ENCODE results near the gene BRME1.

The BRME1 gene

DNA sequence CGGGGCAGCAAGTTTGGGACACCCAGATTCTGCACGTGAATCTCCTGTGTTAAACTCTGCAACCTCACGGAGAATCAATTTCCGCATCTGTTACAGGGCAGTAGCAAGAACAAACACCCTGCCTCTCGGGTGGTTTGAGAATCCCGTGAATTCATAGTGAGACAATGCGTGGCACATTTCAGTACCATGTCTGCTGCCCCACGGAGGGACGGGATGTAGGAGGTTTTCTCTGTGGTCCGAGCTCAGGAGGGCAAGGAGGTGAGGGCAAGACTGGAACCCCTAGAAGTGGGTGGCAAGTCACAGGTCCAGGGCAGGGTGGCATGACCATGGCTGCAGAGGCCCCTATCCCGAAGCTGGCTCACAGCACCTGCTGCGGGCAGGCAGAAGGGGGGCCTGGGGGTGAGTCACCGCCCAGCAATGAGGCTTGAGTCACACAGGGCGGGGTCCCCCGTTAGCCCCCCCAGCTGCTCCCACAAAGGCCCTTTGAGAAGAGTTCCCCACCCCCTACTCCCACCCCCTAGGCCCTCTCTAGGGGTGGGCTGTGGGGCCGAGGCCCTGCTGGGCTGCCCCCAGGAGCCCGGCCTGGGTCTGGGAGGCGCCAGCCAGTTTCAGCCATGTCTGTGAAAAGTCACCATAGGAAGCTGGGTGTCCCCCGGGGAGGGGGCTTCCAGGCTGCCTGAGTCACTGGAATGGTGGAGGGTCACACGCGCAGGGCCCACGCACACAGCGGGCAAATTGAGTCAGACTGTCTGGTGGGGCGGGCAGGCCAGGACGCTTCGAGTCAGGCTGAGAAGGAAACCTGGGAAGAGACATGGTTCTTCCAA, 54.8 kb downstream of the BRME1 start (continued):
- TF ChIP-seq, protein P1, sequence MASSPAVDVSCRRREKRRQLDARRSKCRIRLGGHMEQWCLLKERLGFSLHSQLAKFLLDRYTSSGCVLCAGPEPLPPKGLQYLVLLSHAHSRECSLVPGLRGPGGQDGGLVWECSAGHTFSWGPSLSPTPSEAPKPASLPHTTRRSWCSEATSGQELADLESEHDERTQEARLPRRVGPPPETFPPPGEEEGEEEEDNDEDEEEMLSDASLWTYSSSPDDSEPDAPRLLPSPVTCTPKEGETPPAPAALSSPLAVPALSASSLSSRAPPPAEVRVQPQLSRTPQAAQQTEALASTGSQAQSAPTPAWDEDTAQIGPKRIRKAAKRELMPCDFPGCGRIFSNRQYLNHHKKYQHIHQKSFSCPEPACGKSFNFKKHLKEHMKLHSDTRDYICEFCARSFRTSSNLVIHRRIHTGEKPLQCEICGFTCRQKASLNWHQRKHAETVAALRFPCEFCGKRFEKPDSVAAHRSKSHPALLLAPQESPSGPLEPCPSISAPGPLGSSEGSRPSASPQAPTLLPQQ (tag by site-specific recombination; IDR thresholded peaks at IDR 0.05) = peak; percentile 48
- TF ChIP-seq GLIS1 (tag by site-specific recombination; IDR thresholded peaks at IDR 0.05) (peak; percentile 95), ZNF175 (tag by site-specific recombination; IDR thresholded peaks at IDR 0.05) (no peak), KLF9 (tag by site-specific recombination; IDR thresholded peaks at IDR 0.05; ENCODE audit: low read depth) (peak; percentile 35; the same call in 1 of the 2 replicates)

DNA sequence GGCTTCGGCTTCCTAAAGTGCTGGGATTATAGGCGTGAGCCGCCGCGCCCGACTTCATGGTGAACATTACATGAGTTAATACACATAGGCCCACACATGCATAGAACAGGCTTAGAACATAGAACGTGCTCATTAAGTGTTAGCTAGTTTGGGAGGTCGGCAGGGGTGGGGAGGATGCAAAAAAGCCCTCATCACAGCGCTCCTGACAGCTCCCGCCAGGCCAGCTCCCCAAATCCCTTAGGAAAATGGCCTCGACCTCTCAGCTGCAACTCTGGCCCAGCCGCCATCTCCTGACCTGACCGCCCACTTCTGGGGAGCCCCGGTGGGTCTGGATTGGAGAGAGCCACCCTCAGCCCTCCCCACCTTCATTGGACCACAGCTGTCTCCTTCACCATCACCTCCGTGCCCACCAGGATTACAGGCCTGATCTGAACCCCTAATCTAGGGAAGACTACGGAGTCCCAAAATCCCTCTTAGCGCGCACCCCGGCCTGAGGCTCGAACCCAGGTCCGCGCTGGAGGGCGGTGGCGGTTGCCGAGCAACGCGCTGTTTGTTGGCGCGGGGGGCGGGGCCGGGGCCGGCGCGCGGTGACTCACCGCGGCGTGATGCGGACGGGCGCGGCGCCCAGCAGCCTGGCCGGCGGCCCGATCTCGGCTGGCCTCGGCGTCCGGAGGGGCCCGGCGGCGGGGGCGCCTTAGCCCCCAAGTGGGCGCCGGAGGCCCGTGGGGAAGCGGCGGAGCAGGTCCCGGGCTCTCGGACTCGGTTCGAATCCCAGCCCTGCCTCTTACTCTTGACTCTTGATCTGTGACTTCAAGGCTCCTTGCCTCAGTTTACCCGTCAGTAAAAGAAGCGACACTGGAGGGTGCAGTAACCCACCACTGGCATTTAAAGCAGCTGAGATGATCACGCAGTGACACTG, 55.7 kb downstream of the BRME1 start:
- CTCF ChIA-PET = interaction anchor here (0.7 to 4.8 kb wide), 4 partner anchors 11 to 435 kb away, joined by 3 to 45 read pairs (median 3); no protein-coding TSS in a partner anchor
- H3K4me1 ChIP-seq (ENCODE audit: control insufficient read depth, insufficient read depth, low read length) = peaks cover 20% of the 10 kb centered on the region
- TF ChIP-seq ZNF654 (tag by site-specific recombination; IDR thresholded peaks at IDR 0.05; ENCODE audit: low read depth) (no peak), ZNF623 (tag by site-specific recombination; IDR thresholded peaks at IDR 0.05) (no peak), ZBTB1 (tag by site-specific recombination; IDR thresholded peaks at IDR 0.05) (no peak), ZFP37 (tag by site-specific recombination; IDR thresholded peaks at IDR 0.05) (no peak), ZNF19 (tag by site-specific recombination; IDR thresholded peaks at IDR 0.05; ENCODE audit: low read depth) (no peak), GLI2 (tag by site-specific recombination; IDR thresholded peaks at IDR 0.05; ENCODE audit: borderline replicate concordance, low read depth) (no peak), ZNF274 (IDR thresholded peaks at IDR 0.05; ENCODE audit: low read length) (no peak), ZNF274 (tag by site-specific recombination; IDR thresholded peaks at IDR 0.05; ENCODE audit: borderline replicate concordance) (no peak), ZNF366 (tag by site-specific recombination; conservative IDR thresholded peaks at IDR 0.05) (no peak), MZF1 (tag by site-specific recombination; IDR thresholded peaks at IDR 0.05; ENCODE audit: borderline replicate concordance) (peak; percentile 60; the same call in 1 of the 2 replicates), SP7 (tag by site-specific recombination; IDR thresholded peaks at IDR 0.05) (no peak), ZNF211 (tag by site-specific recombination; IDR thresholded peaks at IDR 0.05; ENCODE audit: low read depth) (no peak)
- TF ChIP-seq, protein P2, sequence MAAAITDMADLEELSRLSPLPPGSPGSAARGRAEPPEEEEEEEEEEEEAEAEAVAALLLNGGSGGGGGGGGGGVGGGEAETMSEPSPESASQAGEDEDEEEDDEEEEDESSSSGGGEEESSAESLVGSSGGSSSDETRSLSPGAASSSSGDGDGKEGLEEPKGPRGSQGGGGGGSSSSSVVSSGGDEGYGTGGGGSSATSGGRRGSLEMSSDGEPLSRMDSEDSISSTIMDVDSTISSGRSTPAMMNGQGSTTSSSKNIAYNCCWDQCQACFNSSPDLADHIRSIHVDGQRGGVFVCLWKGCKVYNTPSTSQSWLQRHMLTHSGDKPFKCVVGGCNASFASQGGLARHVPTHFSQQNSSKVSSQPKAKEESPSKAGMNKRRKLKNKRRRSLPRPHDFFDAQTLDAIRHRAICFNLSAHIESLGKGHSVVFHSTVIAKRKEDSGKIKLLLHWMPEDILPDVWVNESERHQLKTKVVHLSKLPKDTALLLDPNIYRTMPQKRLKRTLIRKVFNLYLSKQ (tag by site-specific recombination; IDR thresholded peaks at IDR 0.05; ENCODE audit: borderline replicate concordance) = no peak
- TF ChIP-seq, protein P3, sequence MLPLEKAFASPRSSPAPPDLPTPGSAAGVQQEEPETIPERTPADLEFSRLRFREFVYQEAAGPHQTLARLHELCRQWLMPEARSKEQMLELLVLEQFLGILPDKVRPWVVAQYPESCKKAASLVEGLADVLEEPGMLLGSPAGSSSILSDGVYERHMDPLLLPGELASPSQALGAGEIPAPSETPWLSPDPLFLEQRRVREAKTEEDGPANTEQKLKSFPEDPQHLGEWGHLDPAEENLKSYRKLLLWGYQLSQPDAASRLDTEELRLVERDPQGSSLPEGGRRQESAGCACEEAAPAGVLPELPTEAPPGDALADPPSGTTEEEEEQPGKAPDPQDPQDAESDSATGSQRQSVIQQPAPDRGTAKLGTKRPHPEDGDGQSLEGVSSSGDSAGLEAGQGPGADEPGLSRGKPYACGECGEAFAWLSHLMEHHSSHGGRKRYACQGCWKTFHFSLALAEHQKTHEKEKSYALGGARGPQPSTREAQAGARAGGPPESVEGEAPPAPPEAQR (tag by site-specific recombination; IDR thresholded peaks at IDR 0.05) = no peak
- TF ChIP-seq, protein P4, sequence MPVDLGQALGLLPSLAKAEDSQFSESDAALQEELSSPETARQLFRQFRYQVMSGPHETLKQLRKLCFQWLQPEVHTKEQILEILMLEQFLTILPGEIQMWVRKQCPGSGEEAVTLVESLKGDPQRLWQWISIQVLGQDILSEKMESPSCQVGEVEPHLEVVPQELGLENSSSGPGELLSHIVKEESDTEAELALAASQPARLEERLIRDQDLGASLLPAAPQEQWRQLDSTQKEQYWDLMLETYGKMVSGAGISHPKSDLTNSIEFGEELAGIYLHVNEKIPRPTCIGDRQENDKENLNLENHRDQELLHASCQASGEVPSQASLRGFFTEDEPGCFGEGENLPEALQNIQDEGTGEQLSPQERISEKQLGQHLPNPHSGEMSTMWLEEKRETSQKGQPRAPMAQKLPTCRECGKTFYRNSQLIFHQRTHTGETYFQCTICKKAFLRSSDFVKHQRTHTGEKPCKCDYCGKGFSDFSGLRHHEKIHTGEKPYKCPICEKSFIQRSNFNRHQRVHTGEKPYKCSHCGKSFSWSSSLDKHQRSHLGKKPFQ (tag by site-specific recombination; IDR thresholded peaks at IDR 0.05) = no peak
- TF ChIP-seq, protein P5, sequence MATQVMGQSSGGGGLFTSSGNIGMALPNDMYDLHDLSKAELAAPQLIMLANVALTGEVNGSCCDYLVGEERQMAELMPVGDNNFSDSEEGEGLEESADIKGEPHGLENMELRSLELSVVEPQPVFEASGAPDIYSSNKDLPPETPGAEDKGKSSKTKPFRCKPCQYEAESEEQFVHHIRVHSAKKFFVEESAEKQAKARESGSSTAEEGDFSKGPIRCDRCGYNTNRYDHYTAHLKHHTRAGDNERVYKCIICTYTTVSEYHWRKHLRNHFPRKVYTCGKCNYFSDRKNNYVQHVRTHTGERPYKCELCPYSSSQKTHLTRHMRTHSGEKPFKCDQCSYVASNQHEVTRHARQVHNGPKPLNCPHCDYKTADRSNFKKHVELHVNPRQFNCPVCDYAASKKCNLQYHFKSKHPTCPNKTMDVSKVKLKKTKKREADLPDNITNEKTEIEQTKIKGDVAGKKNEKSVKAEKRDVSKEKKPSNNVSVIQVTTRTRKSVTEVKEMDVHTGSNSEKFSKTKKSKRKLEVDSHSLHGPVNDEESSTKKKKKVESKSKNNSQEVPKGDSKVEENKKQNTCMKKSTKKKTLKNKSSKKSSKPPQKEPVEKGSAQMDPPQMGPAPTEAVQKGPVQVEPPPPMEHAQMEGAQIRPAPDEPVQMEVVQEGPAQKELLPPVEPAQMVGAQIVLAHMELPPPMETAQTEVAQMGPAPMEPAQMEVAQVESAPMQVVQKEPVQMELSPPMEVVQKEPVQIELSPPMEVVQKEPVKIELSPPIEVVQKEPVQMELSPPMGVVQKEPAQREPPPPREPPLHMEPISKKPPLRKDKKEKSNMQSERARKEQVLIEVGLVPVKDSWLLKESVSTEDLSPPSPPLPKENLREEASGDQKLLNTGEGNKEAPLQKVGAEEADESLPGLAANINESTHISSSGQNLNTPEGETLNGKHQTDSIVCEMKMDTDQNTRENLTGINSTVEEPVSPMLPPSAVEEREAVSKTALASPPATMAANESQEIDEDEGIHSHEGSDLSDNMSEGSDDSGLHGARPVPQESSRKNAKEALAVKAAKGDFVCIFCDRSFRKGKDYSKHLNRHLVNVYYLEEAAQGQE (tag by site-specific recombination; IDR thresholded peaks at IDR 0.05) = no peak

More for the DNA sequence above, 55.7 kb downstream of the BRME1 start:
- H3K4me3 ChIP-seq (ENCODE audit: low read depth, low read length) = peak overlapping the region; percentile 29
- no peaks in the 10 kb centered on the region for H3K9me3 ChIP-seq (ENCODE audit: control insufficient read depth, insufficient read depth, low read depth, low read length)
- H3K36me3 ChIP-seq (ENCODE audit: control insufficient read depth in 2 of 2, insufficient read depth in 1 of 2, low read length in 2 of 2) = no peaks in the 10 kb centered on the region
- POLR2A ChIA-PET = interaction anchor here (1.0 to 3.4 kb wide), 9 partner anchors 10 to 119 kb away, joined by 3 to 21 read pairs (median 5); partner anchors contain the start of genes C19orf53 and ZSWIM4
- peak overlapping the region; percentile 60 for H3K27ac ChIP-seq (ENCODE audit: extremely low read depth, low read depth, low read length)

All from HEK293 (cell line).